ENCODE measurements around the gene PTPRH. TPM values are rescaled to one million over a fixed set of nuclear protein-coding genes. Genes with fewer than 3 reads are reported as not detected.

PTPRH gene
- total RNA-seq, 1 experiment from 2014 or later: 15.9 TPM

- TF ChIP-seq RAD21 (IDR thresholded peaks at IDR 0.05; ENCODE audit: low read depth): no peak
- TF ChIP-seq MAX (IDR thresholded peaks at IDR 0.05): no peak
- no peak for TF ChIP-seq CEBPB (IDR thresholded peaks at IDR 0.05; ENCODE audit: low read depth)
- no peak for TF ChIP-seq SIN3A (IDR thresholded peaks at IDR 0.05; ENCODE audit: low read depth)
- TF ChIP-seq REST (IDR thresholded peaks at IDR 0.05; ENCODE audit: low read depth): no peak
- no peak for TF ChIP-seq ELF1 (IDR thresholded peaks at IDR 0.05; ENCODE audit: borderline replicate concordance, low read depth)
- no peak for TF ChIP-seq CBX3 (IDR thresholded peaks at IDR 0.05; ENCODE audit: low read depth)
- TF ChIP-seq POLR2A (IDR thresholded peaks at IDR 0.05; ENCODE audit: borderline replicate concordance, extremely low read depth, insufficient read depth, insufficient read length): no peak
- no peak for TF ChIP-seq SP1 (IDR thresholded peaks at IDR 0.05; ENCODE audit: low read depth)
- no peak for TF ChIP-seq ZNF274 (IDR thresholded peaks at IDR 0.05; ENCODE audit: low read depth, low read length)
- TF ChIP-seq POLR2AphosphoS5 (IDR thresholded peaks at IDR 0.05; ENCODE audit: low read depth, low read length): no peak
- no peak for TF ChIP-seq EZH2 (IDR thresholded peaks at IDR 0.05)
- no peak for TF ChIP-seq ZBTB33 (IDR thresholded peaks at IDR 0.05; ENCODE audit: extremely low read depth, insufficient replicate concordance, low read length)
- Histone ChIP-seq H3K9ac (ENCODE audit: low read length) (no peak overlapping the region), H3K4me3 (replicated peaks in 1 of 2; ENCODE audit: low read depth in 1 of 2, low read length in 2 of 2) (no peak overlapping the region), H3K27ac (ENCODE audit: low read depth, low read length) (no peak overlapping the region), H3K9me3 (ENCODE audit: control insufficient read depth in 1 of 2, insufficient read depth in 1 of 2, low read depth in 1 of 2, low read length in 2 of 2) (no peaks in the 10 kb centered on the region), H3K9me2 (ENCODE audit: insufficient read depth) (no peaks in the 10 kb centered on the region), H3K79me2 (ENCODE audit: insufficient read depth, low read length) (peaks cover 12% of the 10 kb centered on the region), H3K4me2 (ENCODE audit: low read length) (no peak overlapping the region), H2AFZ (ENCODE audit: low read depth, low read length, poor library complexity, severe bottlenecking) (no peak overlapping the region), H3K36me3 (ENCODE audit: control insufficient read depth in 1 of 2, insufficient read depth in 2 of 2, low read length in 2 of 2) (no peaks in the 10 kb centered on the region), H4K20me1 (ENCODE audit: insufficient read depth) (no peaks in the 10 kb centered on the region), H3K4me1 (ENCODE audit: control insufficient read depth in 1 of 2, insufficient read depth in 2 of 2, low read length in 2 of 2) (peaks cover 16 to 56% of the 10 kb centered on the region in 2 experiments), H3K27me3 (ENCODE audit: insufficient read depth, low read length) (no peaks in the 10 kb centered on the region)
- ChIA-PET POLR2A (interaction anchor here (2.9 kb wide), 1 partner anchor 15 kb away, joined by 24 read pairs; no protein-coding TSS in a partner anchor), RAD21 (ENCODE audit: low non-redundant PET in 1 of 2, low total read pairs in 2 of 2, uncharacterized antibody in 2 of 2, unreplicated experiment in 2 of 2) (no interaction called here), CTCF (interaction anchor here (3.0 kb wide), 1 partner anchor 21 kb away, joined by 21 read pairs; no protein-coding TSS in a partner anchor)
- BruUV-seq (replicated peaks): no TSS peak
- intact Hi-C loops (cut with micrococcal nuclease): no loop called here
- no peak for DNase-seq (ENCODE audit: low read depth, low spot score)
- no peak for ATAC-seq
These were observed 47.6 kb downstream of the PTPRH start for GRCh38 chr19:55161571-55162322.
